ENCODE measurements around the gene ADAMTSL2.

The ADAMTSL2 gene

GRCh38 chr9:133576875-133577736, 42.6 kb downstream of the ADAMTSL2 start:
- no peak for DNase-seq

GRCh38 chr9:133577737-133578112, 43.2 kb downstream of the ADAMTSL2 start:
- DNase-seq = no peak

GRCh38 chr9:133578524-133579441, 44.3 kb downstream of the ADAMTSL2 start:
- DNase-seq = no peak

- no peak for DNase-seq
Observed at GRCh38 chr9:133579601-133580418, 45.3 kb downstream of the ADAMTSL2 start.

GRCh38 chr9:133580419-133580738, 45.9 kb downstream of the ADAMTSL2 start:
- no peak for DNase-seq

- DNase-seq = no peak
Observed at GRCh38 chr9:133581011-133581410, 46.5 kb downstream of the ADAMTSL2 start.

- DNase-seq = peak; percentile 76
Observed at GRCh38 chr9:133581513-133582343, 47.2 kb downstream of the ADAMTSL2 start.

- DNase-seq = no peak
Observed at GRCh38 chr9:133582501-133583045, 48.1 kb downstream of the ADAMTSL2 start.

- DNase-seq = no peak
Observed at GRCh38 chr9:133583111-133583510, 48.6 kb downstream of the ADAMTSL2 start.

GRCh38 chr9:133583586-133583985, 49.1 kb downstream of the ADAMTSL2 start:
- DNase-seq = no peak

GRCh38 chr9:133584167-133584558, 49.7 kb downstream of the ADAMTSL2 start:
- DNase-seq = no peak

GRCh38 chr9:133584559-133585476, 50.3 kb downstream of the ADAMTSL2 start:
- peak; percentile 75 for DNase-seq

- DNase-seq = peak; percentile 90
Observed at GRCh38 chr9:133585481-133586351, 51.2 kb downstream of the ADAMTSL2 start.

GRCh38 chr9:133587051-133587450, 52.5 kb downstream of the ADAMTSL2 start:
- no peak for DNase-seq

- DNase-seq = no peak
Observed at GRCh38 chr9:133587466-133587865, 53.0 kb downstream of the ADAMTSL2 start.

- DNase-seq = no peak
Observed at GRCh38 chr9:133589454-133590227, 55.1 kb downstream of the ADAMTSL2 start.

GRCh38 chr9:133590231-133590855, 55.8 kb downstream of the ADAMTSL2 start:
- DNase-seq = no peak
